K562 (cell line): ENCODE results near the gene NEU1. TPM values are rescaled to one million over a fixed set of nuclear protein-coding genes. Genes with fewer than 3 reads are reported as not detected.

Experiments used
- CREB1 ChIP-seq, 2 experiments: sonication (generic) in 1 of 2; formaldehyde crosslinking in 1 of 2; IDR thresholded peaks; 2 replicates each; pipeline versions ENCODE4 v1.6.1 to v1.8.0; 2012 to 2022; ENCODE audit warnings: inconsistent platforms in 1 of 2, mild to moderate bottlenecking in 1 of 2, missing genetic modification reagents in 1 of 2, moderate library complexity in 1 of 2
- CXXC5 ChIP-seq: fragments of 250-450 bp; sonication (Bioruptor Pico); IDR thresholded peaks from 2 replicates; pipeline ENCODE4 v1.8.0; 2022; ENCODE audit warnings: inconsistent platforms, mild to moderate bottlenecking, moderate library complexity
- ERF ChIP-seq: fragments of 450-650 bp; formaldehyde crosslinking; IDR thresholded peaks from 2 replicates; pipeline ENCODE4 v1.4.0; 2020; ENCODE audit warnings: mild to moderate bottlenecking, mixed read lengths
- GATA2 ChIP-seq: sonication (generic); formaldehyde crosslinking; IDR thresholded peaks from 2 replicates; pipeline ENCODE4 v1.4.0; 2020; ENCODE audit warnings: mild to moderate bottlenecking, missing genetic modification reagents
- HMG20B ChIP-seq: fragments of 250-450 bp; sonication (Bioruptor Pico); IDR thresholded peaks from 2 replicates; pipeline ENCODE4 v1.5.0; 2021; ENCODE audit warnings: mild to moderate bottlenecking
- HOXB6 ChIP-seq: fragments of 250-450 bp; sonication (Bioruptor Pico); IDR thresholded peaks from 2 replicates; pipeline ENCODE4 v1.5.1; 2022; ENCODE audit warnings: mild to moderate bottlenecking, borderline replicate concordance
- MAFG ChIP-seq: fragments of 450-650 bp; conservative IDR thresholded peaks from 2 replicates; pipeline ENCODE4 v1.6.1; 2016; ENCODE audit warnings: missing genetic modification characterization, missing compliant biosample characterization
- MEF2A ChIP-seq: IDR thresholded peaks from 2 replicates; pipeline ENCODE4 v1.6.1; 2011; ENCODE audit warnings: low read depth, mild to moderate bottlenecking, low read length, moderate library complexity; ENCODE audit not compliant: control insufficient read depth
- NEUROD1 ChIP-seq: fragments of 150-350 bp; IDR thresholded peaks from 2 replicates; pipeline ENCODE4 v1.6.1; 2014; ENCODE audit warnings: borderline replicate concordance, low read length, low read depth; ENCODE audit not compliant: partially characterized antibody
- TAL1 ChIP-seq: fragments of 450-650 bp; IDR thresholded peaks from 2 replicates; pipeline ENCODE4 v1.6.1; 2016; ENCODE audit warnings: mild to moderate bottlenecking
- TFAM ChIP-seq: fragments of 250-450 bp; sonication (Bioruptor Pico); conservative IDR thresholded peaks from 2 replicates; pipeline ENCODE4 v1.5.0; 2021; ENCODE audit warnings: mild to moderate bottlenecking, moderate library complexity
- TRIM24 ChIP-seq, 2 experiments: fragments of 450-650 bp; IDR thresholded peaks; 2 replicates each; pipeline ENCODE4 v1.6.1; 2016
- ZFX ChIP-seq: sonication (generic); formaldehyde crosslinking; IDR thresholded peaks from 2 replicates; pipeline ENCODE4 v1.8.0; 2022; ENCODE audit warnings: mild to moderate bottlenecking, missing genetic modification reagents, moderate library complexity
- ZNF197 ChIP-seq: fragments of 200-800 bp; sonication (Bioruptor generic); IDR thresholded peaks from 2 replicates; pipeline ENCODE4 v1.6.1; 2016; ENCODE audit warnings: low read depth, missing genetic modification characterization, missing compliant biosample characterization
- ZNF785 ChIP-seq: fragments of 250-450 bp; sonication (Bioruptor Pico); IDR thresholded peaks from 2 replicates; pipeline ENCODE4 v1.4.0; 2020; ENCODE audit warnings: mild to moderate bottlenecking
- polyA plus RNA-seq, 8 experiments: library from polyadenylated mRNA; depleted of rRNA in 4 of 8; stranded (reverse) in 5 of 8; unstranded in 3 of 8; fragments of >200 nt; fragmentation: Nextera tagmentation in 2 of 8; fragmentation: Illumina TruSeq in 1 of 8; extraction: Ambion mirVana in 2 of 8; extraction: Trizol in 1 of 8; gene quantifications; 2 replicates each; pipeline versions ENCODE4 v1.2.1 to v1.2.3, GENCODE V29; 2011 to 2014; ENCODE audit warnings: inconsistent platforms in 1 of 8, missing spikeins in 1 of 8
- total RNA-seq, 7 experiments: library from RNA; depleted of rRNA in 6 of 7; stranded (reverse); fragments of >200 nt in 6 of 7; fragmentation: Illumina TruSeq in 2 of 7; extraction: Trizol in 2 of 7; gene quantifications; 2 replicates each; pipeline versions ENCODE4 v1.2.1 to v1.2.3, GENCODE V29; 2011 to 2021; ENCODE audit warnings: low replicate concordance in 1 of 7
- TF ChIP-seq, protein P1 (sequence below): fragments of 250-450 bp; sonication (Bioruptor Pico); IDR thresholded peaks from 2 replicates; pipeline ENCODE4 v1.8.0; 2022; ENCODE audit warnings: moderate library complexity, mild to moderate bottlenecking, inconsistent platforms
- TF ChIP-seq, protein P2 (sequence below): fragments of 250-450 bp; sonication (Bioruptor Pico); IDR thresholded peaks from 2 replicates; pipeline ENCODE4 v1.5.0; 2020; ENCODE audit warnings: mild to moderate bottlenecking
- TF ChIP-seq, protein P3 (sequence below): fragments of 200-800 bp; sonication (Bioruptor generic); IDR thresholded peaks from 2 replicates; pipeline ENCODE4 v1.6.1; 2016; ENCODE audit warnings: missing genetic modification characterization, missing compliant biosample characterization
- TF ChIP-seq, protein P4 (sequence below): sonication (generic); formaldehyde crosslinking; IDR thresholded peaks from 2 replicates; pipeline ENCODE4 v1.8.1; 2022; ENCODE audit warnings: missing genetic modification reagents

NEU1 gene
- total and polyA plus RNA-seq, 9 of the 15 experiments (the other 6 are each of a cell fraction or from before 2014, with no cell fraction given) = 14.8 to 67.8 (median 51.0) TPM

DNA sequence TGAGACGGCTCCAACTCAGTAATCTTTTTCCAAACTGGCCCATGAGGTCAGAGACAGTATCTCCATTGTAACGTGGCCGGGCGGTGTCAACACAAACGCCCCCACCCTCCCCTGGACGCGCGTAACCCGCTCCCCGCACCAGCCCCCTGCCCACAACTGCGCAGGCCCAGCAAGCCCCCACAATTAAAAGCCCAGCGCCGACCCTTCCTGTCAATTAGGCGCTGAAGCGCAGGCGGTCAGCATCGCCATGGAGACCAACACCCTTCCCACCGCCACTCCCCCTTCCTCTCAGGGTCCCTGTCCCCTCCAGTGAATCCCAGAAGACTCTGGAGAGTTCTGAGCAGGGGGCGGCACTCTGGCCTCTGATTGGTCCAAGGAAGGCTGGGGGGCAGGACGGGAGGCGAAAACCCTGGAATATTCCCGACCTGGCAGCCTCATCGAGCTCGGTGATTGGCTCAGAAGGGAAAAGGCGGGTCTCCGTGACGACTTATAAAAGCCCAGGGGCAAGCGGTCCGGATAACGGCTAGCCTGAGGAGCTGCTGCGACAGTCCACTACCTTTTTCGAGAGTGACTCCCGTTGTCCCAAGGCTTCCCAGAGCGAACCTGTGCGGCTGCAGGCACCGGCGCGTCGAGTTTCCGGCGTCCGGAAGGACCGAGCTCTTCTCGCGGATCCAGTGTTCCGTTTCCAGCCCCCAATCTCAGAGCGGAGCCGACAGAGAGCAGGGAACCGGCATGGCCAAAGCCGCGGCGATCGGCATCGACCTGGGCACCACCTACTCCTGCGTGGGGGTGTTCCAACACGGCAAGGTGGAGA is 47.4 kb downstream of the NEU1 start, which contains the start of the genes HSPA1A and HSPA1L (continued):
- TF ChIP-seq, protein P1, sequence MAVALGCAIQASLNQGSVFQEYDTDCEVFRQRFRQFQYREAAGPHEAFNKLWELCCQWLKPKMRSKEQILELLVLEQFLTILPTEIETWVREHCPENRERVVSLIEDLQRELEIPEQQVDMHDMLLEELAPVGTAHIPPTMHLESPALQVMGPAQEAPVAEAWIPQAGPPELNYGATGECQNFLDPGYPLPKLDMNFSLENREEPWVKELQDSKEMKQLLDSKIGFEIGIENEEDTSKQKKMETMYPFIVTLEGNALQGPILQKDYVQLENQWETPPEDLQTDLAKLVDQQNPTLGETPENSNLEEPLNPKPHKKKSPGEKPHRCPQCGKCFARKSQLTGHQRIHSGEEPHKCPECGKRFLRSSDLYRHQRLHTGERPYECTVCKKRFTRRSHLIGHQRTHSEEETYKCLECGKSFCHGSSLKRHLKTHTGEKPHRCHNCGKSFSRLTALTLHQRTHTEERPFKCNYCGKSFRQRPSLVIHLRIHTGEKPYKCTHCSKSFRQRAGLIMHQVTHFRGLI = no peak
- TF ChIP-seq ZFX (CRISPR knock-in tag) (peak; percentile 47; the same call in 1 of the 2 replicates), MAFG (tag) (no peak), ZNF785 (no peak), CXXC5 (peak; percentile 72), MEF2A (0 out of 2 replicates have a peak, but pooled peaks have one; percentile 38), ERF (peak; percentile 95), TRIM24 (IDR thresholded peaks at IDR 0.05) (peak in 1 of 2 experiments; percentile 49; a peak in 2 of 4 replicates), HMG20B (no peak), ZNF197 (CRISPR knock-in tag) (no peak), CREB1 (IDR thresholded peaks at IDR 0.05) (peak; percentile 39; the same call in 1 of the 2 replicates), CREB1 (CRISPR knock-in tag; IDR thresholded peaks at IDR 0.05) (peak; percentile 73; the same call in 1 of the 2 replicates), HOXB6 (CRISPR knock-in tag) (no peak), NEUROD1 (peak; percentile 87), GATA2 (CRISPR knock-in tag) (no peak), TFAM (CRISPR knock-in tag) (no peak), TAL1 (no peak)
- TF ChIP-seq, protein P2, sequence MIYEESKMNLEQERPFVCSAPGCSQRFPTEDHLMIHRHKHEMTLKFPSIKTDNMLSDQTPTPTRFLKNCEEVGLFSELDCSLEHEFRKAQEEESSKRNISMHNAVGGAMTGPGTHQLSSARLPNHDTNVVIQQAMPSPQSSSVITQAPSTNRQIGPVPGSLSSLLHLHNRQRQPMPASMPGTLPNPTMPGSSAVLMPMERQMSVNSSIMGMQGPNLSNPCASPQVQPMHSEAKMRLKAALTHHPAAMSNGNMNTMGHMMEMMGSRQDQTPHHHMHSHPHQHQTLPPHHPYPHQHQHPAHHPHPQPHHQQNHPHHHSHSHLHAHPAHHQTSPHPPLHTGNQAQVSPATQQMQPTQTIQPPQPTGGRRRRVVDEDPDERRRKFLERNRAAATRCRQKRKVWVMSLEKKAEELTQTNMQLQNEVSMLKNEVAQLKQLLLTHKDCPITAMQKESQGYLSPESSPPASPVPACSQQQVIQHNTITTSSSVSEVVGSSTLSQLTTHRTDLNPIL = no peak
- TF ChIP-seq, protein P3, sequence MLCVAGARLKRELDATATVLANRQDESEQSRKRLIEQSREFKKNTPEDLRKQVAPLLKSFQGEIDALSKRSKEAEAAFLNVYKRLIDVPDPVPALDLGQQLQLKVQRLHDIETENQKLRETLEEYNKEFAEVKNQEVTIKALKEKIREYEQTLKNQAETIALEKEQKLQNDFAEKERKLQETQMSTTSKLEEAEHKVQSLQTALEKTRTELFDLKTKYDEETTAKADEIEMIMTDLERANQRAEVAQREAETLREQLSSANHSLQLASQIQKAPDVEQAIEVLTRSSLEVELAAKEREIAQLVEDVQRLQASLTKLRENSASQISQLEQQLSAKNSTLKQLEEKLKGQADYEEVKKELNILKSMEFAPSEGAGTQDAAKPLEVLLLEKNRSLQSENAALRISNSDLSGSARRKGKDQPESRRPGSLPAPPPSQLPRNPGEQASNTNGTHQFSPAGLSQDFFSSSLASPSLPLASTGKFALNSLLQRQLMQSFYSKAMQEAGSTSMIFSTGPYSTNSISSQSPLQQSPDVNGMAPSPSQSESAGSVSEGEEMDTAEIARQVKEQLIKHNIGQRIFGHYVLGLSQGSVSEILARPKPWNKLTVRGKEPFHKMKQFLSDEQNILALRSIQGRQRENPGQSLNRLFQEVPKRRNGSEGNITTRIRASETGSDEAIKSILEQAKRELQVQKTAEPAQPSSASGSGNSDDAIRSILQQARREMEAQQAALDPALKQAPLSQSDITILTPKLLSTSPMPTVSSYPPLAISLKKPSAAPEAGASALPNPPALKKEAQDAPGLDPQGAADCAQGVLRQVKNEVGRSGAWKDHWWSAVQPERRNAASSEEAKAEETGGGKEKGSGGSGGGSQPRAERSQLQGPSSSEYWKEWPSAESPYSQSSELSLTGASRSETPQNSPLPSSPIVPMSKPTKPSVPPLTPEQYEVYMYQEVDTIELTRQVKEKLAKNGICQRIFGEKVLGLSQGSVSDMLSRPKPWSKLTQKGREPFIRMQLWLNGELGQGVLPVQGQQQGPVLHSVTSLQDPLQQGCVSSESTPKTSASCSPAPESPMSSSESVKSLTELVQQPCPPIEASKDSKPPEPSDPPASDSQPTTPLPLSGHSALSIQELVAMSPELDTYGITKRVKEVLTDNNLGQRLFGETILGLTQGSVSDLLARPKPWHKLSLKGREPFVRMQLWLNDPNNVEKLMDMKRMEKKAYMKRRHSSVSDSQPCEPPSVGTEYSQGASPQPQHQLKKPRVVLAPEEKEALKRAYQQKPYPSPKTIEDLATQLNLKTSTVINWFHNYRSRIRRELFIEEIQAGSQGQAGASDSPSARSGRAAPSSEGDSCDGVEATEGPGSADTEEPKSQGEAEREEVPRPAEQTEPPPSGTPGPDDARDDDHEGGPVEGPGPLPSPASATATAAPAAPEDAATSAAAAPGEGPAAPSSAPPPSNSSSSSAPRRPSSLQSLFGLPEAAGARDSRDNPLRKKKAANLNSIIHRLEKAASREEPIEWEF = no peak
- TF ChIP-seq, protein P4, sequence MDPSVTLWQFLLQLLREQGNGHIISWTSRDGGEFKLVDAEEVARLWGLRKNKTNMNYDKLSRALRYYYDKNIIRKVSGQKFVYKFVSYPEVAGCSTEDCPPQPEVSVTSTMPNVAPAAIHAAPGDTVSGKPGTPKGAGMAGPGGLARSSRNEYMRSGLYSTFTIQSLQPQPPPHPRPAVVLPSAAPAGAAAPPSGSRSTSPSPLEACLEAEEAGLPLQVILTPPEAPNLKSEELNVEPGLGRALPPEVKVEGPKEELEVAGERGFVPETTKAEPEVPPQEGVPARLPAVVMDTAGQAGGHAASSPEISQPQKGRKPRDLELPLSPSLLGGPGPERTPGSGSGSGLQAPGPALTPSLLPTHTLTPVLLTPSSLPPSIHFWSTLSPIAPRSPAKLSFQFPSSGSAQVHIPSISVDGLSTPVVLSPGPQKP (CRISPR knock-in tag) = no peak
